HG03039 (cell line): Measurements from ENCODE around the gene GCC2.
"Not testable (repeated sequence)": the region's sequence is repeated elsewhere in the genome, so short reads cannot be mapped to it uniquely, and the experiment has no call there.

ENCODE experiments used
- ATAC-seq: cut with Tn5 transposase; IDR thresholded peaks from one replicate; pipeline ENCODE4 v1.9.1; 2021; ENCODE audit warnings: mild to moderate bottlenecking, moderate library complexity; ENCODE audit not compliant: unreplicated experiment

The GCC2 gene

DNA sequence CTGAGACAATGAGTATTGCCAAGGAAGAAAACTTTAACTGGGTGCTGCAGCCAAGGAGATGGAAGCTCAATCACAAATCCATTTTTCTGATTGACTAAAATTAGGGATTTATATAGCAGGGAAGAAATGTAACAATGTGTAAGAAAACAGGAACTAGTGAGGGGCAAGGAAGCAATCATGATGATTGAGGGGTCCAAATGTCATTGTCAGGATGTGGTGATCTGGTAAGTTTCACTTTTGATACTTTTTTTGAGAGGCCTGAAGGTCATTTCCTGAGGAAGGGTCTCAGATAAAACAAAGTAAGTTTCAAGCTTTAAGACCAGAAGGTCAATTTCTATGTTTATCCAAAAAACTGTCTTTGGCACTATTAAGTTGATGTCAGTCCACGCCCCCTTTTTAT lies 12.0 kb upstream of the GCC2 start:
- no peak for ATAC-seq

DNA sequence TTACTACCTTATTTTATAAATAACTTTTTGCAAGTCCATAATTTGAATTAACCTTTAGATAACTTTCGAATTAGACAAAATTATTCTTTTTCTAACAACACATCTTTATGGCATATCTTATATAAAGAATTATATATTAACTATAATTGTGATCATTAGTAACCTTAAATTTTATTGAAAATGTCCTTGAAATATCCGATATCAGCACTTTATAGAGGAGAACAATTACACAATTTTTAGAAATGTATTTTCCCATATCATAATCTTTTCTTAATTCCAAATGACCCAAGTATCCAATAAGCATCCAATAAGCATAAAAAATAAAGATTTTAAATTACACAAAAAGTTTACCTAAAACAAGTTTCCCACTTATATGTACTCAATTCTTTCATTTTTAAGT lies 7.3 kb upstream of the GCC2 start:
- no peak for ATAC-seq

DNA sequence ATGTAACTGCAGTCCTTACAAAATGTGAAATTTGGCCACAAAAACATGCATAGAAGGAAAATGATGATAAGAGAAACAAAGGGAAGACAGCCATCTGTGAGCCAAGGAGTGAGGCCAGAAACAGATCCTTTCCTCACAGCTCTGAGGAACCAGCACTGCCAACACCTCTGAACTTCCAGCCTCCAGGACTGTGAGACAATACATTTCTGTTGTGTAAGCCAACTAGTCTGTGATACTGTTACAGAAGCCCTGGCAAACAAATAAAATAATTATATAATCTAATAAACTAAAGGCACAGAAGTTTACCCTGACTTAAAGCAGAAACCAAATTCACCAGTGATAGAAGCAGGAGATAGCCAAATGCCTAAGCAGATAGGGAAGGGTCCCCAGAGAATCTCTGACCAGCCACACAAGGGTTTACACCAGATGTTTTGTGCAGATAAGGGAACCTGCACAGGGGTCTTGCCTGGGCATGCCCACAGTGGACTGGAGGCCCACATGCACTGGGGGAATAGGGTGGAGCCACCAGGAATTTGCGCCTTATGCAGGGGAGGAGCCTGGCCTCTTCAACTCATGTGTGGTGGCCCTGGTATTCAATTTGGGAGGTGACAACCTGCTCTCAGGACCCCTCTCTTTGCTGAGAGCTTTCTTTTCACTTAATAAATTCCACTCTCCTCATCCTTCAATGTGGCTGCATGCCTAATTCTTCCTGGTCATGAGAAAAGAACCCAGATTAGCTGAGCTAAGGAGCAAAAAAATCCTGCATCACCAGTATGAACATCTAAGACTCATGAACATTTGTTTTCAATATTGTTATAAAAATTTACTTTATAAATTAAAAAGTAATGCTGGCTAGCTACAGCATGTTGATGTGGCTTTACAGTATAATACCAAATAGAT lies 3.8 kb upstream of the GCC2 start:
- ATAC-seq: no peak

DNA sequence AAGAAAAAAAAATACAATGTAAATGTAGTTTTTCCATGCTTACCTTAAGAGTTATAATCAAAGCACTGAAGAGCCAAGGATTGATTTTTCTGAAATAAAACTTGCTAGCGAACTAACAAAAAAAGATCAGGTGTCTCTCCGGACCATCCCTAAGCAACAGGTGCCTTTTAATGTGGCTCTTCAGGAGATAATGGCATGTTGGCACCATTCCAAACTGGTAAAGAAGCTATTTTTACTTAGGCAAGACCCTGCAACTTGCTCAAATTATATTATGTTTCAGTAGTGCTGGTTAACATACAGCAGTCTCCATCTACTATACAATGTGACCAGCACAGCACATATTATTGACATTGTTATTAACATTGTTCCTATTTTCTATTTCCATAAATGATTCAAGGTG lies 2.3 kb upstream of the GCC2 start:
- no peak for ATAC-seq

DNA sequence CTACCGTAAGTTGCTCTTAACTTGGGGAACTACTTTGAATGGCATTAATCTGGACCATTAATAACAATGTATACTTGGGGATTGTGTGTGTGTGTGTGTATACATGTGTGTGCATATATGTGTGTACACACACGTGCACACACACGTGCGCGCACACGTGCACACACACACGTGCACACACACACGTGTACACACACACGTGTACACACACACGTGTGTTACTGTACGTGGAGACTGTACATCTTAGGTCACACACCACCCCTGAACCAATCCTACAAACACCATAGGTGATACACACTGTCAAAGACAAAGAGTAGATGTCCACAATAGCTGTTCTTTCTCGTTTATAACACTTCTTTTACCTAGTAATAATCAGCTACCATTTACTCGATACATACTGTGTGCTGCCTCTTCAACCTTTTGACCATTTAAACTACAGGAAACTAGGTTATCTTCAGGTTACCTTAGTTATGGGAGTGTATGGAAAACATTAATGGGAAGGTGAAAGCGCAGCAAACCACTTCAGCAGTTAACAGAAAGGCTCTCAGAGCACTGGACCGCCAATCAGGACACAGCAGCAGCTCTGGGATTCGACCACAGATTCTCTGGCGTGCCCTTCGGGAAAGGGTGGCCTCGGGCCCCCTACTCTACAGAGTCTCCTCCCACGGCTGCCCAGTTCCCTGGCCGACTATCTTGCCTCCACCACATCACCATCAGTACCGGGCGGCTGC lies 894 bp upstream of the GCC2 start:
- no peak for ATAC-seq

DNA sequence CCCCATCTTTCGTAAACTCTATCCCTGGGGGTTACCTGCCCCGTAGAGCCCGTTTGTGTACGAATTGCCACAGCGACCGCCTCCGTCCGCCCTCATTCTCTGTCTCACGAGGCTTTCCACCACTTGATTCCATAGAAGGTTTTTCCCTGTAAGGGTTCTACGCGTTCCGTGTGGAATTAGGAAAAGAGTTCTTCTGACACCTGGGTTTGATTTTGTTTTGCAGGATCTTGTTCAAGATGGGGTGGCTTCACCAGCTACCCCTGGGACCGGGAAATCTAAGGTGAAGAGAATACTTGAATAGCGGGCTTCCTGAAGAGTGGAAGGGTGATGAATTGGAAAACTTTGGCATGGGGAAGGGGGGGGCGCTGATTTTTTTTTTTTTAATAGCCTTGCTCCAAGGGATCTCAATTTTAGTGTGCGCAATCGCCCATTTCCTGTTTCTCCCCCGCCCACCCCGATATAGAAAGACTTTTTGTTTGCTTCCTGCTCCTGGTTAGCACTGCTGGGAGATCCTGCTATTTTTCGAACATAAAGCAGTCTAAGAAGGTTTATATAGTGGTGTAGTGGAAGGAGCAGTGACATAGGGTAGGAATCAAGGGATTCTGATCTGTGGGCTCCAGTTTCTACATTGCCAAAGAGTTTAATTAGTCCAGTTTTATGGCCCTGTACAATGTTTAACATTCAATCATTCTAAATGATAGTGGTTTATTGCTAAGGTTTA lies 564 bp downstream of the GCC2 start:
- ATAC-seq: no peak

DNA sequence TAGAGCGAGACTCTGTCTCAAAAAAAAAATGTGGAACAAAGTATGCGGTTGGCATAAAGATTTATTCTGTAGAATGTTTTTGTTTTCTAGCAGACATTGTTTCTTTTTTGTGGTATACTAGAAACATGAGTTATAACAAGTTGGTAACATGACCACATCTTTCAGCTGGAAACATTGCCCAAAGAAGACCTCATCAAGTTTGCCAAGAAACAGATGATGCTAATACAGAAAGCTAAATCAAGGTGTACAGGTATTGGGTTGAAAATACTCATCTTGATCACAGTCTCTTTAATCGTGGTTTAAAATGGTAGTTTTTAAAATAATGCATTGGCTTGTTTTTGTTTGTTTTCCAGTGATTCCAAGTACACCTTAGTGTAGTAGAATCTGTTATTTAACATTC lies 1.9 kb downstream of the GCC2 start:
- ATAC-seq: no peak

DNA sequence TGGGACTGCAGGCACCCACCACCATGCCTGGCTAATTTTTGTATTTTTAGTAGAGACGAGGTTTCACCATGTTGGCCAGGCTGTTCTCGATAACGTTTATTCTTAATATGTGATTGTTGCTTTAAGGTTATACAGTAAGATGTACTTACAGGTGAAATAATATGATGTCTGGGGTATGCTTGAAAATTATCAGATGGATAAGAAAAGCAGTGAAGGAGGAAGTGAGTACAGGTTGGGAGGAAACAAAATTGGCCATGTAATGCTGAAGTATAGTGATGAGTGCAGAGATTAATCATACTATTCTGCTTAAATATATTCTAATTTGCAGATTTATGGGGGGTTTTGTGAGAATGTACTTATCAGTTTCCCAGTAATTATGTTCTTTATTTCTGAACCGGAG lies 3.0 kb downstream of the GCC2 start:
- no peak for ATAC-seq

DNA sequence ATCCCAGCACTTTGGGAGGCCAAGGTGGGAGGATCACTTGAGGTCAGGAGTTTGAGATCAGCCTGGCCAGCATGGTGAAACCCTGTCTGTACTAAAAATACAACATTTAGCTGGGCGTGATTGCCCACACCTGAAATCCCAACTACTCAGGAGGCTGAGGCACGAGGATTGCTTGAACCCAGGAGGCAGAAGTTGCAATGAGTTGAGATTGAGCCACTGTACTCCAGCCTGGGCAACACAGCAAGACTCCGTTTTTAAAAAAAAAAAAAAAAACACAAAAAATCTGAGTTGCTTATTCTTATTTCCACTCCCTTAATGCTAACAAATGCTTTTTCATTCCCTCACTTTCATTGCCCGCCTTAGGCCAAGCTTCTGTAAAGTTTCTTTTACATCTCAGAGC lies 4.5 kb downstream of the GCC2 start:
- not testable (repeated sequence) for ATAC-seq

DNA sequence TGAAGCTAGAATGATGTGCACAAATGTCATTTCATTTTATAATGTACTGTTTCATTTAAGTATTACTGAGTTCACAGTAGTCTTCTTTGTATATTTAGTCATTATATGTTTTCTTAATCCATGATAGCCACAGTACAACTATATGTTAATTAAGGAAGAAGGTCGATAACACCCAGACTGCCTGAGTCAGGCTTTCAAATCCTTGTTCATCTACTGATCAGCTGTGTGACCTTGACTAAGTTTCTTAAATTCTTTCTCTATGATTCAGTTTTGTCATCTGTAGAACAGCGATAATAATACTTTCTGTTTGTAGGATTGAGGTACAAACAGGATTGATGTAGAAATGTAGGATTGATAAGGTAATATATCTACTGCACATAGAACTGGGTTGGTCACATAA lies 5.4 kb downstream of the GCC2 start:
- no peak for ATAC-seq

DNA sequence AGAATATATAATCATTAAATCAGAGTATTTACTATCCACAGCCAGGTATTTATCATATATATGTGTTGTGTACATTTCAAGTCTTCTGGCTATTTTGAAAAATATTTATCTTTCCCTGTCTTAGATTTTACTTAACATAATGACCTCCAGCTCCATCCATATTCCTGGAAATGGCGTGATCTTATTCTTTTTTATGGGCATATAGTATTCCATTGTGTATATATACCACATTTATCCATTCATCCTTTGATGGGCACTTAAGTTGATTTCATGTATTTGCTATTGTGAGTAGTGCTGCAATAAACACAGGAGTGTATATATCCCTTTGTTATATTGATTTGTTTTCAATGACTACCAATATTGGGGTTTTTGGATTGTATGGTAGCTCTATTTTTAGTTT lies 6.6 kb downstream of the GCC2 start:
- no peak for ATAC-seq

DNA sequence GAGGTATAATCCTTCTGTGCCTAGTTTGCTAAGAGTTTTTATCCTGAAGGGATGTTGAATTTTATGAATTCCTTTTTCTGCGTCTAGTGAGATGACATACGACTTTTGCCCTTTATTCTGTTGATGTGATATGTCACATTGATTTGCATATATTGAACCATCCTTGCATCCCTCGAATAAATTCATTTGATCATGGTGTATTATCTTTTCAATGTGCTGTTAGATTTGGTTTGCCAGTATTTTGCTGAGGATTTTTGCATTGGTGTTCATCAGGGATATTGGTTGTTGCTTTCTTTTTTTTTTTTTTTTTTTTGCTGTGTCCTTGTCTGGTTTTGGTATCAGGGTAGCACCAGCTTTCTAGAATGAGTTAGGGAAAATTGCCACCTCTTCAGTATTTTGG lies 9.1 kb downstream of the GCC2 start:
- no peak for ATAC-seq

DNA sequence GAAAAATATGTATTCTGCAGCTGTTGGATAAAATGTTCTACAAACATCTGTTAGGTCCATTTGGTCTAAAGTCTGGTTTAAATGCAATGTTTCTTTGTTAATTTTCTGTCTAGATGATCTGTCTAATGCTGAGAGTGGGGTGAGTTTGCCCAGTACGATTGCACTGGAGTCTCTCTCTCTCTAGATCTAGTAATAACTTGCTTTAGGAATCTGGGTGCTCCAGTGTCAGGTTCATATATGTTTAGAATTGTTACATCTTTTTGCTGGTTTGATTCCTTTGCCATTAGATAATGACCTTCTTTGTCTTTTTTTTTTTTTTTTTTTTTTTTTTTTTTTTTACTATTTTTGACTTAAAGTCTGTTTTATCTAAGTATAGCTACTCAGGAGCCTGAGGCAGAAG lies 10.4 kb downstream of the GCC2 start:
- ATAC-seq: no peak

DNA sequence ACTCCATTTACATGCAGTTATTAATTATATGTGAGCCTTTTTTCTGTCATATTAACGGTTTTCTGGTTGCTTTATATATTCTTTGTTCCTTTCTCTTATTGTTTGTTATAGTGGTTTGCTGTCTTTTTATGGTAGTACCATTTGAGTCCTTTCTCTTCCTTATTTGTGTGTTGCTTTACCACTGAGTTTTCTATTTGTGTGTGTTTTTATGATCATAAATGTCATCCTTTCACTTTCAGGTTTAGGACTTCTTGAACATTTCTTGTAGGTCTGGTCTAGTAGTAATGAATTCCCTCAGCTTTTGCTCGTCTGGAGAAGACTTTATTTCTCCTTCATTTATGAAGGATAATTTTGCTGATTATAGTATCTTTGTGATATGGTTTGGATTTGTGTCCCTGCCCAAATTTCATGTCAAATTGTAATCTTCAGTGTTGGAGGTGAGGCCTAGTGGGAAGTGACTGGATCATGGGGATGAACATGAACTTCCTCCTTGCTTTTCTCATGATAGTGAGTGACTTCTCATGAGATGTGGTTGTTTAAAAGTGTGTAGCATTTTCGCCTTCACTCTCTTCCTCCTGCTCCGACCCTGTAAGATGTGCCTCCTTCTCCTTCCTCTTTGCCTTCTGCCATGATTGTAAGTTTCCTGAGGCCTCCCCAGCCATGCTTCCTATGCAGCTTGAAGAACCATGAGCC lies 11.5 kb downstream of the GCC2 start:
- peak; percentile 89 for ATAC-seq

DNA sequence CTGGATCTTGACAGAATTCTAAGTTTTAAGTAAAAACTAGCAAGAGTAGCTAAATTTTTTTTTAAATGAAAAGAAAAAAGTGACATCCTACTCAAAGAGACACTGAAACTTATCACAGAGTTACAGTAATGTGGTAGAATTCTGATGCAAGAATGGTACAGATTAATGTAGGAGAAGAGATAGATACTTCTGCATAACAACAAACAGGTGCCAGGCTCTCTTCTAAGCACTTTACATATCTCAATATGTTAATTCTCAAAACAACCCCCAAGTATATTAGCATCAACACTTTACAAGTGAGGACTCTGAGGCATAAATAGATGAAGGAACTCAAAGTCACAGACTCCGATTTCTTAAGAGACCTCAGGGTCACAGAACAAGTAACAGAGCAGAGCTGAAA lies 28.1 kb downstream of the GCC2 start:
- no peak for ATAC-seq

DNA sequence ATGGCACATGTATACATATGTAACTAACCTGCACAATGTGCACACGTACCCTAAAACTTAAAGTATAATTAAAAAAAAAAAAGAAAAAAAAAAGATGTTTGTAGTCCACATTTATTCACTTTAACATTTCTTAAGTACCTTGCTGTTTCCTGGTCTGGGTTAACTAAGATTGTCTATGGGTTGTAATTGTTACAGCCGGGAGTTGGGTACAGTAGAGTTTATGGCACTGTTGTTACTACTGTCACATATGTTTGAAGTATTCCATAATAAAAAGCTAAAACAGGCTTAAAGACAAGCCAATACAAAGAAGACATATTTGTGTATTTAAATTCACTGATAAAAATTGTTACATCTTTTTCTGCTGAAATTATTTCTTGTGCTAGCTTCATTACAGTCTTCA lies 36.2 kb downstream of the GCC2 start:
- ATAC-seq: no peak

DNA sequence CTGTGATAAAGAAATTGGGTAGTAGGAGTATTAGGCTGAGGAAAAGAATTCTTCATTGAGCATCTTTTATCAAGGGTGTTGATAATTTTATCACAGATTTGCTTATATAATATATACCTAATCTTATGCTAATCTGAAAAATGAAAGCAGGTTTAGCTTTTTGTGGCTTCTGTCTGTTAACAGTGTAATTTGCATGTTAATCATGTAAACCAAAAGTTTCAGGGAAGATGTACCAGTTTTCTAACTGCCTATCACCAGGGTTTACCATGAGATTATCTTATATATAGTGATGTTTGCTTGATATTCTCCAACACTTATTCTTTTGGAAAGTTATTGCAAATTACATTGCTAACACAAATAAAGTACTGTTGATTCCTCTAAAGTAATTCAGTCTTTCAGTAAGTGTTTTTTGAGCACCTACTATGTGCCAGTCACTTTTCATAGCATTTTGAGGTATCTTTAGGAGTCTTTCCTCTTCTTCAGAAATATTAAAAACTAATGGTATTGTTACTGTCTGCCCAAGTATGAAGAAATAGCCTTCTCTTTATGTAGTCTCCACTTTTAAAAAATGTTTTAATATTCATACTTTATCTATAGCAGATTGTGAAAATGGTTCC lies 41.6 kb downstream of the GCC2 start:
- no peak for ATAC-seq

DNA sequence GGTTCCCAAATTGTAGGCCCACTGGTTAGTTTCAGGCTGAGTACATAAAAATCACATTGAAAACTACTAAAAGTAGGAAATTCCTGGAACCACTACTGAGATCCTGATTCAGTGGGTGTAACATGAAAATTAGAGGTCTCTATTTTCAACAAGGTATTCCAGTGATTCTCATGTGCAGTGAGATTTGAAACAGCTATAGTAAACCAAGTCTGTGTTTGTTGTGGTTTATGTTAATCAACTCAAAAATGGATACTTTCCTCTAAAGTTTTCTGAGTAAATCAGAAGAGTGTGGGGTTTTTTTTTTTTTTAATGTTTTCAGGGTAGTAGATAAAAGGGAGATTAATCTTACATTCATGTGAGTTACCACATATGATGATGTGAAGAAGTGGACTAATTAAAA lies 42.8 kb downstream of the GCC2 start:
- ATAC-seq: no peak

DNA sequence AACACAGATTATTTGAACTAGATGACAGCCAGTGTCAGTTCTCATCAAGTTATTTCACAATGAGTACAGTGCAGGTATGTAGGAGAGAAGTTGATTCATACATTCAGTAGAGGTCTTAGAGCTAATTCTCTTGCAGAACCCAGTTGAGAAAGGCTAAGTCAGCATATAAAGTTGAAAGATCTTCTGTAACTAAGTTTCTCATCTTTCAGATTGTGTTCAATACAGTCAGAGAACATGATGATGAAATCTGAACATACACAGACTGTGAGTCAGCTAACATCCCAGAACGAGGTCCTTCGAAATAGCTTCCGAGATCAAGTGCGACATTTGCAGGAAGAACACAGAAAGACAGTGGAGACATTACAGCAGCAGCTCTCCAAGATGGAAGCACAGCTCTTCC lies 43.4 kb downstream of the GCC2 start:
- no peak for ATAC-seq

DNA sequence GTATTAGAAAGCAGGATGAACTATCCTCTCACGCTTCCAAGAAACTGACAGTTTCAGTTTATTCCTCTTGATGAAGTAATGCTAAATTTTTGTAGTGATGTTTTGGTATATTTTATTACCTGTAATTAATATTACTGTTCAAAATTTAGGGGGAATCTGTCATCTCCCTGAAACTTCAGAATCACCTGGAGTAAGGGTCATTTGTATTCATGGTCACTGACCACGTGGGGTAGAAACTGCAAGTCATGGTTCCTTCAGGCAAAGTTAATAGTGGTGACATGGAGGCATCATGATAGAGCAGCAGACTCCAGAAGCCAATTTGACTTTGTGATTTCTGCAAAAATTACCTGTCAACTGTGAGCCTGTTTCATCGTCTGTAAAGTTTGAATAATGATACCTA lies 47.2 kb downstream of the GCC2 start:
- ATAC-seq: not testable (repeated sequence)

DNA sequence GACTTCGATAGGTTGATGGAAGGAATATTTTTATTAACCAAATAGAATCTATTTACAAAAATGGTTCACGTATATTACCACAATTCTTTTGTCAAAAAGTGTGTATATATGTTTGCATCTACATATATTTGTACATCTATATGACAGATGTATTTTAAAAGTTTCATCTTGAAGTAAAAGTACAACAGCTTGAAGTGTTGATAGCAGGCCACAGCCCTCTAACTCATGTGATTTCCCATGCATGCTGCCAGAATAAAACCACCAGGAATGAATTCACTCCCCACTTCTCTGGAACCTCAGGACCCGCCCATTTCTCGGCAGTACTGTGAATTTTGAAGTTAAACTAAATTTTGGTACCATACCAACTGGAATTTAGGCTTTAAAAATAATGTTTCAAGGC lies 58.6 kb downstream of the GCC2 start:
- not testable (repeated sequence) for ATAC-seq
